Measurements from ENCODE around the gene PHF2.

Gene PHF2

GRCh38 chr9:93637886-93638285 lies 61.5 kb downstream of the PHF2 start:
- H3K36me3 ChIP-seq (ENCODE audit: insufficient read depth, low read length): peaks cover 31% of the 10 kb centered on the region
- H3K4me3 ChIP-seq (ENCODE audit: low read depth in 1 of 2, low read length in 2 of 2): no peak overlapping the region
- H3K27me3 ChIP-seq (ENCODE audit: control insufficient read depth in 1 of 2, insufficient read depth in 2 of 2, low read length in 2 of 2): no peaks in the 10 kb centered on the region

GRCh38 chr9:93640027-93640426 lies 63.6 kb downstream of the PHF2 start:
- H3K4me3 ChIP-seq (ENCODE audit: low read depth in 1 of 2, low read length in 2 of 2): no peak overlapping the region
- H3K9me3 ChIP-seq (ENCODE audit: low read length): no peaks in the 10 kb centered on the region
- H3K4me1 ChIP-seq (ENCODE audit: insufficient read depth, low read length): peaks cover 21% of the 10 kb centered on the region
- no peak overlapping the region for H3K27ac ChIP-seq (ENCODE audit: low read depth, low read length)
- no peak overlapping the region for H3K9ac ChIP-seq (ENCODE audit: low read length)
- no peaks in the 10 kb centered on the region for H3K27me3 ChIP-seq (ENCODE audit: control insufficient read depth in 1 of 2, insufficient read depth in 2 of 2, low read length in 2 of 2)
- peaks cover 30% of the 10 kb centered on the region for H3K36me3 ChIP-seq (ENCODE audit: insufficient read depth, low read length)

More at GRCh38 chr9:93637886-93638285, 61.5 kb downstream of the PHF2 start:
- Histone ChIP-seq H3K9me3 (ENCODE audit: low read length) (no peaks in the 10 kb centered on the region), H3K27ac (ENCODE audit: low read depth, low read length) (no peak overlapping the region), H3K9ac (ENCODE audit: low read length) (no peak overlapping the region), H3K4me1 (ENCODE audit: insufficient read depth, low read length) (peaks cover 14% of the 10 kb centered on the region)

GRCh38 chr9:93642961-93643360 lies 66.6 kb downstream of the PHF2 start:
- H3K9me3 ChIP-seq (ENCODE audit: low read length): no peaks in the 10 kb centered on the region
- no peak overlapping the region for H3K9ac ChIP-seq (ENCODE audit: low read length)
- H3K27ac ChIP-seq (ENCODE audit: low read depth, low read length): no peak overlapping the region
- peaks cover 21% of the 10 kb centered on the region for H3K4me1 ChIP-seq (ENCODE audit: insufficient read depth, low read length)
- no peaks in the 10 kb centered on the region for H3K27me3 ChIP-seq (ENCODE audit: control insufficient read depth in 1 of 2, insufficient read depth in 2 of 2, low read length in 2 of 2)
- H3K4me3 ChIP-seq (ENCODE audit: low read depth in 1 of 2, low read length in 2 of 2): no peak overlapping the region
- H3K36me3 ChIP-seq (ENCODE audit: insufficient read depth, low read length): peaks cover 32% of the 10 kb centered on the region

GRCh38 chr9:93644397-93645088 lies 68.2 kb downstream of the PHF2 start:
- Histone ChIP-seq H3K4me3 (ENCODE audit: low read depth in 1 of 2, low read length in 2 of 2) (no peak overlapping the region), H3K36me3 (ENCODE audit: insufficient read depth, low read length) (peaks cover 46% of the 10 kb centered on the region), H3K27ac (ENCODE audit: low read depth, low read length) (no peak overlapping the region), H3K9me3 (ENCODE audit: low read length) (no peaks in the 10 kb centered on the region), H3K4me1 (ENCODE audit: insufficient read depth, low read length) (peaks cover 21% of the 10 kb centered on the region), H3K27me3 (ENCODE audit: control insufficient read depth in 1 of 2, insufficient read depth in 2 of 2, low read length in 2 of 2) (no peaks in the 10 kb centered on the region), H3K9ac (ENCODE audit: low read length) (no peak overlapping the region)

- no peak overlapping the region for H3K27ac ChIP-seq (ENCODE audit: low read depth, low read length)
- no peak overlapping the region for H3K9ac ChIP-seq (ENCODE audit: low read length)
- peaks cover 53% of the 10 kb centered on the region for H3K36me3 ChIP-seq (ENCODE audit: insufficient read depth, low read length)
- no peaks in the 10 kb centered on the region for H3K9me3 ChIP-seq (ENCODE audit: low read length)
- H3K27me3 ChIP-seq (ENCODE audit: control insufficient read depth in 1 of 2, insufficient read depth in 2 of 2, low read length in 2 of 2): no peaks in the 10 kb centered on the region
- H3K4me1 ChIP-seq (ENCODE audit: insufficient read depth, low read length): peaks cover 21% of the 10 kb centered on the region
- H3K4me3 ChIP-seq (ENCODE audit: low read depth in 1 of 2, low read length in 2 of 2): no peak overlapping the region
These were observed 68.9 kb downstream of the PHF2 start for GRCh38 chr9:93645149-93645889.

GRCh38 chr9:93645921-93646639 lies 69.7 kb downstream of the PHF2 start:
- H3K27me3 ChIP-seq (ENCODE audit: control insufficient read depth in 1 of 2, insufficient read depth in 2 of 2, low read length in 2 of 2): no peaks in the 10 kb centered on the region
- no peaks in the 10 kb centered on the region for H3K9me3 ChIP-seq (ENCODE audit: low read length)
- H3K27ac ChIP-seq (ENCODE audit: low read depth, low read length): no peak overlapping the region
- peaks cover 58% of the 10 kb centered on the region for H3K36me3 ChIP-seq (ENCODE audit: insufficient read depth, low read length)
- no peak overlapping the region for H3K4me3 ChIP-seq (ENCODE audit: low read depth in 1 of 2, low read length in 2 of 2)
- H3K4me1 ChIP-seq (ENCODE audit: insufficient read depth, low read length): peaks cover 18% of the 10 kb centered on the region
- H3K9ac ChIP-seq (ENCODE audit: low read length): no peak overlapping the region

GRCh38 chr9:93646640-93647178 lies 70.3 kb downstream of the PHF2 start:
- Histone ChIP-seq H3K36me3 (ENCODE audit: insufficient read depth, low read length) (peaks cover 64% of the 10 kb centered on the region), H3K27ac (ENCODE audit: low read depth, low read length) (no peak overlapping the region), H3K4me3 (ENCODE audit: low read depth in 1 of 2, low read length in 2 of 2) (no peak overlapping the region), H3K9ac (ENCODE audit: low read length) (no peak overlapping the region), H3K4me1 (ENCODE audit: insufficient read depth, low read length) (peaks cover 13% of the 10 kb centered on the region), H3K27me3 (ENCODE audit: control insufficient read depth in 1 of 2, insufficient read depth in 2 of 2, low read length in 2 of 2) (no peaks in the 10 kb centered on the region), H3K9me3 (ENCODE audit: low read length) (no peaks in the 10 kb centered on the region)

GRCh38 chr9:93648181-93648580 lies 71.8 kb downstream of the PHF2 start:
- no peaks in the 10 kb centered on the region for H3K27me3 ChIP-seq (ENCODE audit: control insufficient read depth in 1 of 2, insufficient read depth in 2 of 2, low read length in 2 of 2)
- no peak overlapping the region for H3K9ac ChIP-seq (ENCODE audit: low read length)
- peaks cover 74% of the 10 kb centered on the region for H3K36me3 ChIP-seq (ENCODE audit: insufficient read depth, low read length)
- peaks cover 5% of the 10 kb centered on the region for H3K4me1 ChIP-seq (ENCODE audit: insufficient read depth, low read length)
- H3K27ac ChIP-seq (ENCODE audit: low read depth, low read length): no peak overlapping the region
- H3K4me3 ChIP-seq (ENCODE audit: low read depth in 1 of 2, low read length in 2 of 2): no peak overlapping the region
- no peaks in the 10 kb centered on the region for H3K9me3 ChIP-seq (ENCODE audit: low read length)

- Histone ChIP-seq H3K36me3 (ENCODE audit: insufficient read depth, low read length) (peaks cover 74% of the 10 kb centered on the region), H3K9ac (ENCODE audit: low read length) (no peak overlapping the region), H3K4me1 (ENCODE audit: insufficient read depth, low read length) (no peaks in the 10 kb centered on the region), H3K27ac (ENCODE audit: low read depth, low read length) (no peak overlapping the region), H3K9me3 (ENCODE audit: low read length) (no peaks in the 10 kb centered on the region), H3K4me3 (ENCODE audit: low read depth in 1 of 2, low read length in 2 of 2) (no peak overlapping the region), H3K27me3 (ENCODE audit: control insufficient read depth in 1 of 2, insufficient read depth in 2 of 2, low read length in 2 of 2) (no peaks in the 10 kb centered on the region)
These were observed 72.5 kb downstream of the PHF2 start for GRCh38 chr9:93648836-93649235.

GRCh38 chr9:93649610-93650261 lies 73.4 kb downstream of the PHF2 start:
- H3K4me3 ChIP-seq (ENCODE audit: low read depth in 1 of 2, low read length in 2 of 2): no peak overlapping the region
- no peaks in the 10 kb centered on the region for H3K4me1 ChIP-seq (ENCODE audit: insufficient read depth, low read length)
- H3K9ac ChIP-seq (ENCODE audit: low read length): no peak overlapping the region
- no peaks in the 10 kb centered on the region for H3K27me3 ChIP-seq (ENCODE audit: control insufficient read depth in 1 of 2, insufficient read depth in 2 of 2, low read length in 2 of 2)
- H3K36me3 ChIP-seq (ENCODE audit: insufficient read depth, low read length): peaks cover 78% of the 10 kb centered on the region
- H3K9me3 ChIP-seq (ENCODE audit: low read length): no peaks in the 10 kb centered on the region
- no peak overlapping the region for H3K27ac ChIP-seq (ENCODE audit: low read depth, low read length)

- Histone ChIP-seq H3K27me3 (ENCODE audit: control insufficient read depth in 1 of 2, insufficient read depth in 2 of 2, low read length in 2 of 2) (no peaks in the 10 kb centered on the region), H3K27ac (ENCODE audit: low read depth, low read length) (no peak overlapping the region), H3K9ac (ENCODE audit: low read length) (no peak overlapping the region), H3K4me1 (ENCODE audit: insufficient read depth, low read length) (no peaks in the 10 kb centered on the region), H3K9me3 (ENCODE audit: low read length) (no peaks in the 10 kb centered on the region), H3K36me3 (ENCODE audit: insufficient read depth, low read length) (peaks cover 82% of the 10 kb centered on the region), H3K4me3 (ENCODE audit: low read depth in 1 of 2, low read length in 2 of 2) (no peak overlapping the region)
These were observed 74.1 kb downstream of the PHF2 start for GRCh38 chr9:93650448-93650847.

Measured in muscle layer of colon (tissue), 2 donors.